Stimulated activated CD8-positive, alpha-beta memory T cell treated with anti-CD3 and anti-CD28 coated beads, Interleukin-7, amount 100 ng/mL, for 4 hours (primary cell): ENCODE measurements around the gene ZNF205.
"Not testable (repeated sequence)": the region's sequence is repeated elsewhere in the genome, so short reads cannot be mapped to it uniquely, and the experiment has no call there.

Experiments
- DNase-seq, 2 donors: peaks; one replicate each; pipeline ENCODE4 v3.0.0-alpha.2; 2020; ENCODE audit warnings: low read depth in 2 of 2

ZNF205 gene

GRCh38 chr16:3131755-3132377 is 19.5 kb downstream of the ZNF205 start:
- peak in 1 of 2 donors; percentile 16 for DNase-seq

- DNase-seq: no peak
Measured at GRCh38 chr16:3133844-3134243, 21.5 kb downstream of the ZNF205 start.

GRCh38 chr16:3134338-3135125 is 22.1 kb downstream of the ZNF205 start, which contains the start of gene ZNF213:
Gene ZNF213 (plus strand): TSS chr16:3135029. CDS start chr16:3137281, 2,252 bp downstream.
- DNase-seq: peak; percentile 89 to 91

GRCh38 chr16:3135126-3135715 is 22.8 kb downstream of the ZNF205 start:
- no peak for DNase-seq

- DNase-seq: no peak
Measured at GRCh38 chr16:3137267-3137666, 24.9 kb downstream of the ZNF205 start.

- no peak for DNase-seq
Measured at GRCh38 chr16:3138342-3138741, 26.0 kb downstream of the ZNF205 start.

GRCh38 chr16:3138823-3139426 is 26.5 kb downstream of the ZNF205 start:
- no peak for DNase-seq

- not testable (repeated sequence) for DNase-seq
Measured at GRCh38 chr16:3139561-3139960, 27.2 kb downstream of the ZNF205 start.

- DNase-seq: no peak
Measured at GRCh38 chr16:3140603-3141427, 28.4 kb downstream of the ZNF205 start.

- no peak for DNase-seq
Measured at GRCh38 chr16:3141781-3142311, 29.5 kb downstream of the ZNF205 start.

GRCh38 chr16:3142327-3142726 is 29.9 kb downstream of the ZNF205 start:
- no peak for DNase-seq

GRCh38 chr16:3142770-3143169 is 30.4 kb downstream of the ZNF205 start:
- DNase-seq: no peak

- no peak for DNase-seq
Measured at GRCh38 chr16:3143189-3143588, 30.8 kb downstream of the ZNF205 start.

- DNase-seq: no peak
Measured at GRCh38 chr16:3143598-3144320, 31.4 kb downstream of the ZNF205 start.

GRCh38 chr16:3144321-3144983 is 32.1 kb downstream of the ZNF205 start:
- no peak for DNase-seq

- DNase-seq: no peak
Measured at GRCh38 chr16:3145151-3145550, 32.8 kb downstream of the ZNF205 start.

- DNase-seq: no peak
Measured at GRCh38 chr16:3145660-3146059, 33.3 kb downstream of the ZNF205 start.

- no peak for DNase-seq
Measured at GRCh38 chr16:3147046-3147756, 34.8 kb downstream of the ZNF205 start.

- DNase-seq: no peak
Measured at GRCh38 chr16:3147757-3148104, 35.3 kb downstream of the ZNF205 start.
